ENCODE results near the gene ADNP2.
"Not testable (repeated sequence)": the region's sequence is repeated elsewhere in the genome, so short reads cannot be mapped to it uniquely, and the experiment has no call there.

The ADNP2 gene

GRCh38 chr18:80145196-80145804 is 36.2 kb downstream of the ADNP2 start:
- no peak for DNase-seq (ENCODE audit: low read depth)

GRCh38 chr18:80147037-80147417 is 38.0 kb downstream of the ADNP2 start:
- no peak for DNase-seq (ENCODE audit: low read depth)

DNA sequence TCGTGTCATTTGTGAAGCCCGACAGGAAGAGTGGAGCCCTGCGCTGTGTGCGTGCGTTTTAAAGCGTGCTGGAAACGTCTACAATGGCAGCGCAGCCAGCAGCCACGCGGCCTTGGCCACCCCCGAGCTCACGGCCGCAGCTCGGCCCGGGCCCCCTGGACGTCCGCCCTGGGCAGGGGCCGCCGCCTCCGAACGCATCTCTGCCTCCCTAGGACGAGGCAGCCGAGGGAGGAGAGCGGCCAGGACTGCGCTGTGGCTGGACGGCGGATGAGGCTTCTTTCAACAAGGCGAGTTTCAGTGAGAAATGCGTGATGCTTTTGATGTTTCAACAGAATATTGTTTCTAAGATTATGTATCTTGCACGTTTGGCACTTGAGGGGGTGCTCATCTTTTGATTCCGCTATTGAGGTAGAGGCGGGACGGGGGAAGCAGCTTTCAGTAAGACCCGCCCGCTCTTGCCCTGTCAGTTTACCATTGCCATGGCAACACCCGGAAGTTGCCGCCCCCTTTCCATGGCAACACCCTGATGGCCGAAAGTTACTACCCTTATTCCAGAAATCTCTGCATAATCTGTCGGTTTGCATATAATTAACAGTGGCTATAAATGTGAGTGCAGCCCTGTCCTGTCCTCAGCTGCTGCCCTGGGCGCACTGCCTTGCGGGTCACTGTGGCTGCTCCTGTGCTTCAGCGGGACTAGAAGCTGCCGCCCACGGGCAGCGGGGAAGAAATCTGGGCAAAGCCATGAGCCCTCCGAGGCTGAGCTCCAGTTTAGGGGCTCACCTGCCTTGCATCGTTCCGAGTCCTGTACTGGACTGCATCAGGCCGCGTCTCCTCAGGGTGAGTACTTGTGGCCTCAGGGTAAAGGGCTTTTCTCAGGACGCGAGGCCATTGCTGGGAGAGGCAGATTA is 38.6 kb downstream of the ADNP2 start:
- DNase-seq (ENCODE audit: low read depth), result peak; percentile 74

GRCh38 chr18:80148326-80149199 is 39.5 kb downstream of the ADNP2 start:
- DNase-seq (ENCODE audit: low read depth), result no peak

GRCh38 chr18:80149667-80150066 is 40.6 kb downstream of the ADNP2 start:
- no peak for DNase-seq (ENCODE audit: low read depth)

GRCh38 chr18:80154293-80154692 is 45.2 kb downstream of the ADNP2 start:
- DNase-seq (ENCODE audit: low read depth), result no peak

- DNase-seq (ENCODE audit: low read depth), result peak; percentile 54
Observed at GRCh38 chr18:80157708-80158343, 48.8 kb downstream of the ADNP2 start.

DNA sequence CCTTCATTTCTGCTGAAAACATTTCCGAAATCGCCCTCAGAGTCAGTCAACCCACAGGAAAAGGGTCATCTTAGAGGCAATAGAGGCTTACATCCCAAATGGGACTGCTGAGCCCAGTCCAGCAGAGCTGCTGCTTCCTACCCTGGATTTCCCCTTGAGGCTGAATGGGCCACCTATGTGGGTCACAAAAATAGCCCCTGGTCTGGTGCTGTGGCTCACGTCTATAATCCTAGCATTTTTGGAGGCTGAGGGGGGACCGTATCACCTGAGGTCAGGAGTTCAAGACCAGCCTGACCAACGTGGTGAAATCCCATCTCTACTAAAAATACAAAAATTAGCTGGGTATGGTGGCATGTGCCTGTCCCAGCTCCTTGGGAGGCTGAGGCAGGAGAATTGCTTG is 49.3 kb downstream of the ADNP2 start:
- no peak for DNase-seq (ENCODE audit: low read depth)

GRCh38 chr18:80159713-80160636 is 50.9 kb downstream of the ADNP2 start:
- DNase-seq (ENCODE audit: low read depth), result no peak

- no peak for DNase-seq (ENCODE audit: low read depth)
Observed at GRCh38 chr18:80161781-80162417, 52.8 kb downstream of the ADNP2 start.

DNA sequence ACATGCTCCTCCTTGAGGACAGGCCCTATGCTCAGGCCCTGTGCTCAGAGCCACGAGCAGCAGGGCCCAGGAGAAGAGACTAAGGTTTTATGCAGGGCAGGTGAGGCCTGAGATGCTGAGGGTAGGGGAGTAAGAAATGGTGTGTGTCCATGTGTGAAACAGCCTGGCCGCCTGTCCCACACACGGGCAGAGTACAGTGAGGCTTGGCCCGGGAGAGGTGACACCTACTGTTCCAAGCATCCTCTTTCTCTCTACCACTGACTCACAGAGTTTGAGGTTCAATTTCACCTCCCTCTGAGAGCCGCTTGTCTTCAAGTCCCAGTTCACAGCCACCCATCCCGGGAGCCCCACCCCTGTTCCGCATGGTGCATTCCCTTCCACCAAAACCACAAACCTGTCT is 54.1 kb downstream of the ADNP2 start:
- DNase-seq (ENCODE audit: low read depth), result no peak

- not testable (repeated sequence) for DNase-seq (ENCODE audit: low read depth)
Observed at GRCh38 chr18:80164727-80165355, 55.8 kb downstream of the ADNP2 start.

- no peak for DNase-seq (ENCODE audit: low read depth)
Observed at GRCh38 chr18:80166240-80166639, 57.2 kb downstream of the ADNP2 start.

DNA sequence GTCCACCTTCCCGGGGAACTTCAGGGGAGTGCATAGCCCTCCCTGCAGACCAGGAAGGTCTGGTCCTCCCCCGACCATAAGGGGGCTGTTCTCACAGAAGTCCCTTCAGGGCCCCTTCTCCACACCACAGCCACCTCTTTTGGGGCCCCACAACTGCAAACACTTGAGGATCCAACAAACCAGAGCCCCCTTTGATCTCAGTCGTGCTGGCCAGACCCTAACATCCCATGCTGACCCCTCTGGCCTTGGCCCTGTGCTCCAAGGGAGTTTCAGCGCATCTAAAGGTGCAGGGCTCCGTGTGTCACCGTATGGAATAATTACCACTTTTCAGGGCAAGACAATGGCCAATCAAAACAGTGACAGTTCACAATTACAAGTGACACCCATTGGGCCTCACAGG is 57.7 kb downstream of the ADNP2 start:
- DNase-seq (ENCODE audit: low read depth), result no peak

DNA sequence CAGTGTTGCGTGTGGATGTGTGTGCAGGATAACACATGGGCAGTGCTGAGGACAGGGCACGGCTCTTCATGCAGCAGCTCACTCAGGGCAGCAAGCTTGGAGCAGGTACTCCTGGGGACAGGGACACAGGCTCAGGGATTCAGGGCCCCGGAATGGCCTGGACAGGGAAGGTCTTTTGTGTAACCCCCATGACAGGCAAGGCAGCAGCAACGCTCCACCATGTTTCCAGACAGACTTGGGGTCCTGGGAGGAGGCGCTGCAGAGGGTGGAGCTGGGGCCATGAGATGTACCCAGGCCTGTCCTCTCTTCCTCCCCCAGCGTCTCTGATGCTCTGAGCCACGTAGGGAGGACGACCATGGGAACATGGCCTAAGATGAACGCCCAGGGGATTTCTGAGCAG is 58.3 kb downstream of the ADNP2 start:
- DNase-seq (ENCODE audit: low read depth), result no peak

DNA sequence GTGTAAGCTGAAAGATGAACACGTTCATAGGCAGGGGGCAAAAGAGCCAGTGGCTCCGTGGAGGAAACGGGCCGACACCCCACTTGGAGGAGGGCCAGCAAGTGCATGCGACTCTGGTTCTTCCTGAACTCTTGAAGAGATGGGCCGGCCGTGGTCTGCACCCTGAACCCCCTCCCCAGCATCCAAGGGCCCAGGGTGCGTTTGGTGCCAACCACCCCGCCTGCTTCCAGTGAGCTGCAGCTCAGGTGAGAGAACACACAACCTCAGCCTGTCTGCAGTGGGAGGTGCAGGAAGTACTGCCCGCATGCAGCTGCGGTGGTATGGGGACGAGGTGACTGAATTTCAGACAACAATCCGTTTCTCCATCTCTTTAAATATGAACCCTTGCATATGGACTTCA is 58.9 kb downstream of the ADNP2 start:
- no peak for DNase-seq (ENCODE audit: low read depth)

DNA sequence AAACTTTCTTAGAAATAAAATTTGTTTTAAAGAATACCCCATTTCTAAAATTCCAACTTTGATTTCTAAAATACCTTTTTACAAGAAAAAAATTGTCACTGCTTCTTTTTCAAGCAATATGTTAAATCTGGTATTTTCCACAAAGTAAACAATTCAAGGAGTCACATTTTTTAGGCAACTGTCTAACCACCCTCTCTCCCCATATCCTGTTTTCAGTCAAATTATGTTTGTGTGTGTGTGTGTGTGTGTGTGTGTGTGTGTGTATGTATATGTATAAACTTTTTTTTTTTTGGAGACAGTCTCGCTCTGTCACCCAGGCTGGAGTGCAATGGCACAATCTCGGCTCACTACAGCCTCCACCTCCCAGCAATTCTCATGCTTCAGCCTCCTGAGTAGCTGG is 59.3 kb downstream of the ADNP2 start:
- DNase-seq (ENCODE audit: low read depth), result no peak

DNA sequence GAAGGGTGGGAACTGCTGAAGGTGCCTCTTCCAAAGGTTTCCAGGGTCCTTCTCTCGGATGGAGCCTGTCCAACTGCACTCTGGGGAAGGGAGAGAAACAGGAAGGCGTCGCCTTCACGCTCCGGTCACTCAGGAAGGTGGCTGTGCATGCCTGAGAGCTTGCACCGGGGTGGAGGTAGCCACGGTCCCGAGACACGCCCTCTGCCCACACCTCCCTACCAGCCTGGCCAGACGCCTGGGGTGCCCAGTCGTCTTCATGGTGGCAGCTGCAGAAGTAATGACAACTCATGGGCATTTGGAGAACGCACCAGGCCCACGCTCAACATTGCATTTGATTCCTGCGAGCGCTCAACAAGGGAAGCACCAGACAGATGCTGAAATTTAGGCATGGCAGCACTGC is 59.9 kb downstream of the ADNP2 start:
- no peak for DNase-seq (ENCODE audit: low read depth)

GRCh38 chr18:80169607-80170006 is 60.5 kb downstream of the ADNP2 start:
- no peak for DNase-seq (ENCODE audit: low read depth)

Data from fibroblast of the conjunctiva (primary cell).